ENCODE measurements around the gene TPO. TPM values are rescaled to one million over a fixed set of nuclear protein-coding genes. Genes with fewer than 3 reads are reported as not detected.

TPO gene
- total RNA-seq, 1 experiment from 2014 or later = not detected

DNA sequence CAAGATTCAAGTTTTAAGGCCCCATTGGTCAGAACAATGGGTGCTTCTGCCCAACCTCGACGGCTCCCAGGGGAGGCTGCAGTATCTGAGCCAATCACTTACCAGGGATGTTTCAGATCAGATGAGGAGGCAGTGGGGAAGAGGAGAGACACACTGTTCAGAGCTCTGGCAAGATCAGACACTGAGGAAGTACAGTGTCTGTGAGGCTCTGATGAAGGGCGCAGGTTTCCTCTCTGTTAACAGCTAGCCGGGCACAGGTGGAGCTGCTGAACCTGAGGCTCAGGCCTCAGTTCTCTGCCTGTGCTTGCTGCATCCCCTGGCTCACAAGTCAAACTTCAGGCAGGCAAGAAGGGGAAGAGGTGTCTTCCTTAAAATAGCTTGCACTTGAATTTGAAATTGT is 69.7 kb downstream of the TPO start:
- Histone ChIP-seq H3K36me3 (ENCODE audit: control insufficient read depth, insufficient read depth, low read length) (no peaks in the 10 kb centered on the region), H3K9me3 (ENCODE audit: control insufficient read depth, insufficient read depth, low read depth, low read length) (no peaks in the 10 kb centered on the region), H3K4me1 (ENCODE audit: control insufficient read depth, insufficient read depth, low read length) (no peaks in the 10 kb centered on the region), H3K27me3 (ENCODE audit: control insufficient read depth, insufficient read depth, low read length) (no peaks in the 10 kb centered on the region), H3K4me3 (ENCODE audit: low read depth in 2 of 2, low read length in 2 of 2) (no peak overlapping the region), H3K27ac (ENCODE audit: low read length) (no peak overlapping the region)
- DNase-seq (ENCODE audit: low read depth, low spot score) (no peak), ATAC-seq (no peak)
- CTCF ChIA-PET = no interaction called here
- in situ Hi-C loops (cut with HindIII; ENCODE audit: low pct_unique_long_range_greater_than_20kb, low sequenced_read_pairs) = no loop called here
- intact Hi-C loops (cut with micrococcal nuclease; ENCODE audit: unreplicated experiment) = no loop called here
- POLR2A ChIA-PET = no interaction called here
- TF ChIP-seq SIN3A (IDR thresholded peaks at IDR 0.05; ENCODE audit: borderline replicate concordance, insufficient read depth, low read depth, low read length) (no peak), POLR2AphosphoS5 (IDR thresholded peaks at IDR 0.05; ENCODE audit: low read depth, low read length) (no peak), CTCF (IDR thresholded peaks at IDR 0.05) (no peak), TCF7L2 (IDR thresholded peaks at IDR 0.05; ENCODE audit: low read depth, low read length) (no peak)
- TF ChIP-seq, protein P1, sequence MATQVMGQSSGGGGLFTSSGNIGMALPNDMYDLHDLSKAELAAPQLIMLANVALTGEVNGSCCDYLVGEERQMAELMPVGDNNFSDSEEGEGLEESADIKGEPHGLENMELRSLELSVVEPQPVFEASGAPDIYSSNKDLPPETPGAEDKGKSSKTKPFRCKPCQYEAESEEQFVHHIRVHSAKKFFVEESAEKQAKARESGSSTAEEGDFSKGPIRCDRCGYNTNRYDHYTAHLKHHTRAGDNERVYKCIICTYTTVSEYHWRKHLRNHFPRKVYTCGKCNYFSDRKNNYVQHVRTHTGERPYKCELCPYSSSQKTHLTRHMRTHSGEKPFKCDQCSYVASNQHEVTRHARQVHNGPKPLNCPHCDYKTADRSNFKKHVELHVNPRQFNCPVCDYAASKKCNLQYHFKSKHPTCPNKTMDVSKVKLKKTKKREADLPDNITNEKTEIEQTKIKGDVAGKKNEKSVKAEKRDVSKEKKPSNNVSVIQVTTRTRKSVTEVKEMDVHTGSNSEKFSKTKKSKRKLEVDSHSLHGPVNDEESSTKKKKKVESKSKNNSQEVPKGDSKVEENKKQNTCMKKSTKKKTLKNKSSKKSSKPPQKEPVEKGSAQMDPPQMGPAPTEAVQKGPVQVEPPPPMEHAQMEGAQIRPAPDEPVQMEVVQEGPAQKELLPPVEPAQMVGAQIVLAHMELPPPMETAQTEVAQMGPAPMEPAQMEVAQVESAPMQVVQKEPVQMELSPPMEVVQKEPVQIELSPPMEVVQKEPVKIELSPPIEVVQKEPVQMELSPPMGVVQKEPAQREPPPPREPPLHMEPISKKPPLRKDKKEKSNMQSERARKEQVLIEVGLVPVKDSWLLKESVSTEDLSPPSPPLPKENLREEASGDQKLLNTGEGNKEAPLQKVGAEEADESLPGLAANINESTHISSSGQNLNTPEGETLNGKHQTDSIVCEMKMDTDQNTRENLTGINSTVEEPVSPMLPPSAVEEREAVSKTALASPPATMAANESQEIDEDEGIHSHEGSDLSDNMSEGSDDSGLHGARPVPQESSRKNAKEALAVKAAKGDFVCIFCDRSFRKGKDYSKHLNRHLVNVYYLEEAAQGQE (IDR thresholded peaks at IDR 0.05; ENCODE audit: insufficient read depth in 1 of 2, low read depth in 2 of 2, low read length in 1 of 2) = no peak
- BruUV-seq (replicated peaks) = no TSS peak

- ATAC-seq (no peak), DNase-seq (ENCODE audit: low read depth, low spot score) (no peak)
- CTCF ChIA-PET = no interaction called here
- in situ Hi-C loops (cut with HindIII; ENCODE audit: low pct_unique_long_range_greater_than_20kb, low sequenced_read_pairs) = no loop called here
- POLR2A ChIA-PET = no interaction called here
- Histone ChIP-seq H3K36me3 (ENCODE audit: control insufficient read depth, insufficient read depth, low read length) (no peaks in the 10 kb centered on the region), H3K27me3 (ENCODE audit: control insufficient read depth, insufficient read depth, low read length) (no peaks in the 10 kb centered on the region), H3K4me1 (ENCODE audit: control insufficient read depth, insufficient read depth, low read length) (no peaks in the 10 kb centered on the region), H3K9me3 (ENCODE audit: control insufficient read depth, insufficient read depth, low read depth, low read length) (no peaks in the 10 kb centered on the region), H3K4me3 (ENCODE audit: low read depth in 2 of 2, low read length in 2 of 2) (no peak overlapping the region), H3K27ac (ENCODE audit: low read length) (no peak overlapping the region)
- TF ChIP-seq CTCF (IDR thresholded peaks at IDR 0.05) (no peak), TCF7L2 (IDR thresholded peaks at IDR 0.05; ENCODE audit: low read depth, low read length) (no peak), SIN3A (IDR thresholded peaks at IDR 0.05; ENCODE audit: borderline replicate concordance, insufficient read depth, low read depth, low read length) (no peak), POLR2AphosphoS5 (IDR thresholded peaks at IDR 0.05; ENCODE audit: low read depth, low read length) (no peak)
- TF ChIP-seq, protein P1 (IDR thresholded peaks at IDR 0.05; ENCODE audit: insufficient read depth in 1 of 2, low read depth in 2 of 2, low read length in 1 of 2) = no peak
- intact Hi-C loops (cut with micrococcal nuclease; ENCODE audit: unreplicated experiment) = no loop called here
- BruUV-seq (replicated peaks) = no TSS peak
Observed at GRCh38 chr2:1483551-1483950, 70.3 kb downstream of the TPO start.

All from Panc1 (cell line).